HG03159 (cell line): Measurements from ENCODE around the gene POU3F2.

Experiments
- ATAC-seq: cut with Tn5 transposase; IDR thresholded peaks from one replicate; pipeline ENCODE4 v1.9.1; 2021; ENCODE audit warnings: mild to moderate bottlenecking, moderate library complexity; ENCODE audit not compliant: unreplicated experiment

POU3F2 gene

GRCh38 chr6:98834060-98835031 lies at the start of gene POU3F2:
POU3F2 (plus strand) TSS chr6:98834574; CDS start chr6:98834874, 300 bp downstream.
- peak; percentile 66 for ATAC-seq

GRCh38 chr6:98787435-98787834 lies 46.9 kb upstream of the POU3F2 start:
- no peak for ATAC-seq

DNA sequence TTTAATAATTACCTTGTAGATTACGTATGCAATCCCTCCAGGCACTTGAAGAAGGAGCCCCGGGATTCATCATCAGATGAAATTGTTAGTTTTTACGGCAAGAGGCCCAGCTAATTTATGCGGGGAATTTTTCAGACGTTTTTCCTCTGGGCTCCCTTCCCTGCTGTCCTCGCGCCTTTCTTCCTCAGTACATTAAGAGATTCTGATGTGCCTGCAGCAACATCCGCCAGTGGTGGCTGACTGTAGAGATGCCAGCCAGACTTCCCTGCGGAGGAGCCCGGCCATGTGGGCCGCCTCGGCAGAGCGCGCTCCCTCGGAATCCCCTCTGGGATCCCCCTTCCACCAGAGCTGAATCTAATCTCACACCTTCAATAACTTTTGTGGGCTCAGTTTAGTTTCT lies 46.4 kb upstream of the POU3F2 start:
- ATAC-seq, result no peak

DNA sequence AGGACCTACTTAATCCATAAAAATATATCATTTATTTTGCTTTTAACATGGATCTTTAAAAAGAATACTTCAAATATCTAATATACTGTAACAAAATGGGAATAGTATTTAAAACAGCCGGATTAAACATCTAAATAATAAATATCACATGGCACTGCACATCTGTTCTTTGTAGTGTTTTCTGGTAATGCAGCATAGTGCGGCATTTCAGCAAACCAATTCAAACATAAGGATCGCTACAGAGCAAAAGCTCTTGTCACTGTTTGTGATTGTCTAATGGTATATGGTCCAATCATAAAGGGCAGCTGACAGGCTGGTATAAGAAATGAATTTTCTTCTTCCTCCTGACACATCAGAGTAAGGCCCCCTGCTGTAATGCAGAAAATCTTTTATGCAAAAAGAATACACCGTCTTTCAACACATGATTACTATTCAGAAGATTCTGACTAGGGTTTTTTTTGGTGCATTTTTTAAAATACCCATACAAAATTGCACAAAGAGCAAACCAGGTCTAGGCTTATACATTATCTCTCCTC lies 40.0 kb upstream of the POU3F2 start:
- no peak for ATAC-seq

DNA sequence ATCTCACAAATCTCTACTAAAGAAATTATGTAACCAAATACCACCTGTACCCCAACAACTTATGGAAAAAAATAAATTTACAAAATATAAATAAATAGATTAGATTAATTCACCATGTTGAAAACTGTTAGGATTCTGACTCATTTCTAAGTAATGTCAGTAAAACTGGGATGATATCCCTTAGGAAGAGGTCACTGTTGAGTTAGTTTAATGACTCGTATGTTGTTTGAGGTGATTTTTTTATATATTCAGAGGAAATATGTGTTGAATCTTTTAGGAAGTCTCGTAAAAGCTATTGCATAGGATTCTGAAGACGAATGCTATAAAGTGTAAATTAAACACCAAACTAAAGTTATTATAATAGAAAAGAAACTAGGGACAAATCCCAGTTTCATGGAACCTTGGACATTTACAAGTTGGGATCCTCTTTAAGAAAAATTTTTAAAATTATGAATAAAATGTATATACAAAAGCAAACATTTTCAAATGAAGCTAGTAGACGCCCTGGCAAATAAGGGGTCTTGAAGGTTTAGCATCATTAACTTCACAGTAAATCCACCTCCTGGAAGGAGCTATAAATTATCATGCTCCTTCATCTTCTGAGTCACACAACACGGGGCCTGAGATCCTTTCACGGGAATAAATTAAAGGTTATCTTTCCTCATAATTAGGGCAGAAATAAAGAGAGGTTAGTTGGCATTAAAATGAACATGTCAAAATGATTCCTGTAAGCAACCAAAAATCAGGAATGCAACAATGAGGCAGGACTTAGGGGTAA lies 37.0 kb upstream of the POU3F2 start:
- no peak for ATAC-seq

DNA sequence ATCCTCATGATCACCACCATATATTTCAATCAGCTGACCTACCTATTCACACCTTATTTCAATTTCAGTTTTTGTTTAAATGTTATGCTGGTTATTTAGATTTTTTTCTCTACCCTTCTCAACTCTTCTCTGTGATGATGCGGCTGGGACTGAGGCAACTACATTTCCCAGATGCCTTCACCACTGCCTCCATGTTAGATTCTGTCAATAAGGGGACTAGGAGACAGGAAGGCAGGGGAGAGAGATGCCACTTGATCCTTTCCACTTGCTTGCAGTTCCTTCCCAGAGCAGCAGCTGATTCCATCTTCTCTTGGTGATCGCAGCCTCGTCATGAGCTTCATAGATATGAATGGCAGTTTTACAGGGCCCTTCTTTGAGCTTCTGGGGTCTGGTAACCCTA lies 33.5 kb upstream of the POU3F2 start:
- ATAC-seq, result no peak

GRCh38 chr6:98808541-98809210 lies 25.7 kb upstream of the POU3F2 start:
- ATAC-seq, result no peak

DNA sequence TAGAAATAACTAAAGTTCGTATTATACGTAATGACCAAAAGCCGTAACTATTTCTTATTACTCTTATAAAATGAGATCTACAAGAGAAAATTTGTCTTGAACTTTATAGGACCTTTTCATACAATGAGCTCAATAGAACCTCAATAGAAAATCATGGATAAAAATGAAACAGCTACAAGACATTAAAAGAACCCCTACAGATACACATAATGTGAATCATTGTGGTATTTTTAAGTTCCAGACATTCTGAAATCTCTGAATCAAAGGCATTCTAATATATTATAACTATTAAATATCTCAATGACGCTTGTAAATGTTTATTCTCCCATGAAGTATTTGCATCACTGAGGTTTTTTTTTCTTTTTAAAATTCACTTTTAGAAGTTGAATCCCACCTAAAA lies 22.2 kb upstream of the POU3F2 start:
- no peak for ATAC-seq

GRCh38 chr6:98816799-98817198 lies 17.6 kb upstream of the POU3F2 start:
- no peak for ATAC-seq

GRCh38 chr6:98821756-98822405 lies 12.5 kb upstream of the POU3F2 start:
- no peak for ATAC-seq

GRCh38 chr6:98823428-98824161 lies 10.8 kb upstream of the POU3F2 start:
- no peak for ATAC-seq

DNA sequence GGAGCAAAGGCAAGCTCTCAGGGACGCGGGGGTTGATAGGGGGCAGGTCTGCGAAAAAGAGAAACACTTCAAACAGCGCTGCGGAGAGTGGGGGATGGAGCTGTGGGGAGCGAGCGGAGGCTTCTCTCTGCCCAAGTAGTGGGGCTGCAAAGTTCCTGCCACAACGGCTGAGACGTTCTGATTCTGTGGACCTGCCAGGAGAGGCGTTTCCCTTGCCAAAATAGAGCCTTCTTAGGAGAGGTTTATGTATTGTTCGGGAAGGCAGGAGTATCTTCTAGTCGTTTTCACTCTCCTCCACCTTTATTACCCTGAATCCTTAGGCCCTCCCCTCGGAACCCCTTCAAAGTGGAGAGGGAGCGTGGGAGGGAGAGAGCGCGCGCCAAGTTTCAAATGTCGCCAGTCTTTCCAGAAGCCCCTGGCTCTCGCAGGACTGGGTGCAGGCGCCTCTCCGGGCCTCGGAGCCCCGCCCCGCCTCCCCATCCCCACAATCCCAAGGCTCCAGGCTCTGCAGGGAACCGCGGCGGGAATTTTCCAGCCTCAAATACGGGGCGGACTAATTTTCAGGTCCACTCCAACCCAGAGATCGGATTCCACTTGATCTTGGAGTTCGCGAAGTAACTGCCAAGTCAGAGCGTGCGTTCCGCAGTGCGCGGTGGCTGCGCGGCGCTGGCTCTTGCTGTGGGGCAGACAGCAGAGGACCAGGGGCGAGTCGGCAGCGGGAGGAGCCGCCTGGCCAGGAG lies 10.0 kb upstream of the POU3F2 start:
- ATAC-seq, result no peak

- no peak for ATAC-seq
Observed at GRCh38 chr6:98824902-98825599, 9.3 kb upstream of the POU3F2 start.

- no peak for ATAC-seq
Observed at GRCh38 chr6:98825600-98826230, 8.7 kb upstream of the POU3F2 start.

DNA sequence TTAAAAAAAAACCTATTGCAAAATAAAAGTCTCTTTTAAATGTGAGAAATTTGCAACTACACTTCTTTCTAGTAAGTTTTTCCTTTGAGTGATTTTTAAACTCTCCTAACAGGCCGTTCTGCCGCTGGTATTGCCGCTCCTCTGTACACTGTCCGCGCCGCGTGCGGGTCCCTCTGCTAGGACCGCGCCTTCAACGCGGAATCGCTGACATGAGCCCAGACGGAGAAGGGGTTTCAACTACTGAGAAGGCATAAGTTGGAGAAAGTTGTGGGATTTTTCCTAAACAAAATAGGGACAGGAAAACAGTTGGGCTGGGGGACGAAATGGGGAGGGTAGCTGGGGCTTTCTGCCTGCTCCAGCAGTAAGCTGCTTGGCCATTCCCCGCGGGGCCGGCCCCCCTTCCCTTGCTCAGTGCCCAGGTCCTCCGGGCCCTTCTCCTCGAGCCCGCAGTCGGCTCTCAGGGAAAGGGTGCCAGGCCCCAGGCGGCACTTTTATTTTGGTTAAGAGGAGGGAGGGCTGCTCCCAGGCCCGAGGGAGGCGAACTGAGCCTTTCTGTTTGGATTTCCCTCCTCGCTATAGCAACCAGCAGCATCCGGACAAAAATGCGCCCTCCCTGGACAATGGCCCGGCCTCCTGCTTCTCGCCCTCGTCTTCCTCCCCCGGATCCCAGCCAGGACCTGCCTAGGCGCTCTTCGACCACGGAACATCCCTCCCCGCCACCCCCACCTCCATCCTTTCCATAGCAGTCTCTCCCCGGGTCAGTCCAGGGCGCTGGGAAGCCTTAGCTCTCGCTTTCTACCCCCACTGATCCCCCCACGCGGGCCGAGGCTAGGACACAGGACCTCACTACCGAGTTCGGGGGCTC lies 6.8 kb upstream of the POU3F2 start:
- ATAC-seq, result no peak

DNA sequence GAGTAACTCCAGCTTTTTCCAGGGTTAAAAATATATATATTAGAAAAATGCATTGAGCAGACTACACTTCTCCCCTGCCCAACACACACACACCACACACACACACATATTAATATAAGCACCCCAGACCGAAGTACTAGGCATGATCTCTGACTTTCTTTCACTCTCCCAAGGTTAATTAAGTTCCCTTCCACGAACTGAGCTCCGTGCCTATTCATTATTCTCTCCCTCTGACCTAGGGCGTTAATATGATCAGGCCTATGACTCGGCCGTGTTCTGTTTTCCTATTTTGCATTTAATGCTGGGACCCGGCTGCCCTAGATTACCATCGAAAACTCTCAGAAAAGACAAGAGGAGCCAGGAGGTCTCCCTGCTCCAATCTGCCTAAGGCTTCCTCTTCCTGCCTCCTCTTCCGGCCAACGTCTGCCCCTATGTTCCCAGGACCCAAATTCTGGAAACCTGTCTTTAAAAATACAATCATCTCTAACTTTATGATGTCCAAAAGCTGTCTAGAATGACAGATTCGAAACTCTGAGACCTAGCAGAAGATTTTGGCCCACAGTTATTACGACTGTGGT lies 6.1 kb upstream of the POU3F2 start:
- ATAC-seq, result no peak

DNA sequence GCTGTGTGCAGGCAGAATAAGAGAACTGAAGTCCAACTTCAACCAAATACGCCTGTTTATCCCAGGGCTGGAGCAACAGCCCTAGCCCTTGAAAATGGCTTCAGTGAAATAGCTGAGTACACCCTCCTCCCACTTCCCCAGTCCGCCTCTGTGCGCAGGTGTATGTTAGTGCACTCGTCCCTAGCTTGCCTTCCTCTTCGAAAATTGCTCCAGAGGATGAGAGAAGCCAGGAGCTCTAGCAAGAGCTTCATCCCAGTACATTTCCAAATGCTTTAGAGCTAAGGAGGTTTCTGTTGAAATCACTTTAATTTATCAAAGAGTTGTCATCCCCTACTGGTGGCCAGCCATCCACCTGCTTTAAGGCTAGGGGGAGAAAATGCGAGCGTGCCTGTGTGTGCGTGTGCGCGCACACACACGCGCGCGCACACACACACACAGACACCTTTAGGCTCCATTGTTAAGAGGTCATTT lies 5.4 kb upstream of the POU3F2 start:
- ATAC-seq, result no peak
